Tibial artery (tissue), 4 donors: ENCODE data around the gene PPP6R3.
"Not testable (repeated sequence)": the region's sequence is repeated elsewhere in the genome, so short reads cannot be mapped to it uniquely, and the experiment has no call there.

Experiments
- DNase-seq, 2 donors: peaks; one replicate each; pipeline ENCODE4 v3.0.0-alpha.2; 2019
- H3K27ac ChIP-seq, 2 donors: fragments of 200-600 bp; sonication (generic) in 1 of 2; 1 replicate in 1 of 2; 2 replicates in 1 of 2; pipeline ENCODE4 v1.5.1; 2018 to 2019; ENCODE audit warnings: mild to moderate bottlenecking in 1 of 2
- H3K27me3 ChIP-seq, 2 donors: fragments of 200-600 bp; sonication (generic) in 1 of 2; one replicate each; pipeline versions ENCODE4 v1.5.1 to v1.6.0; 2016 to 2019
- H3K36me3 ChIP-seq, 3 donors: fragments of 200-600 bp; sonication (generic) in 2 of 3; one replicate each; pipeline ENCODE4 v1.5.1; 2016 to 2019; ENCODE audit warnings: mild to moderate bottlenecking in 2 of 3
- H3K4me1 ChIP-seq, 4 donors: fragments of 200-600 bp; sonication (generic) in 2 of 4; 1 replicate in 3 of 4; 2 replicates in 1 of 4; pipeline ENCODE4 v1.5.1; 2016 to 2019
- H3K4me3 ChIP-seq, 2 donors: fragments of 200-600 bp; sonication (generic) in 1 of 2; 1 replicate in 1 of 2; 2 replicates in 1 of 2; pipeline ENCODE4 v1.5.1; 2018 to 2019; ENCODE audit warnings: mild to moderate bottlenecking in 2 of 2
- H3K9me3 ChIP-seq, 3 donors: fragments of 200-600 bp; sonication (generic) in 1 of 3; one replicate each; pipeline ENCODE4 v1.5.1; 2016 to 2019
- CTCF ChIP-seq, 2 experiments: fragments of 200-600 bp in 1 of 2; fragments of 450-650 bp in 1 of 2; IDR thresholded peaks; one replicate each; pipeline ENCODE4 v1.5.1; 2017 to 2019; ENCODE audit warnings: antibody characterized with exemption in 2 of 2, mild to moderate bottlenecking in 1 of 2, moderate library complexity in 1 of 2
- intact Hi-C: fragments of 100-400 bp; cut with DNase I; formaldehyde crosslinking; loops from one replicate; pipeline ENCODE4 v1.15.0; 2023; ENCODE audit warnings: low total_unique reads

The PPP6R3 gene

GRCh38 chr11:68431984-68432645, 28.4 kb upstream of the PPP6R3 start:
- H3K4me1 ChIP-seq, result peaks cover 0 to 10% (median 7%) of the 10 kb centered on the region in 4 donors
- no peak overlapping the region for H3K27ac ChIP-seq
- no peaks in the 10 kb centered on the region for H3K27me3 ChIP-seq
- H3K36me3 ChIP-seq, result peaks cover 83 to 100% (median 89%) of the 10 kb centered on the region in 3 donors
- H3K4me3 ChIP-seq, result no peak overlapping the region
- peaks cover 6 to 14% (median 9%) of the 10 kb centered on the region in 3 donors for H3K9me3 ChIP-seq
- intact Hi-C loops, result no loop called here
- TF ChIP-seq CTCF (IDR thresholded peaks at IDR 0.05), result no peak
- DNase-seq, result no peak

- no peak for DNase-seq
- H3K27ac ChIP-seq, result no peak overlapping the region
- peaks cover 0 to 18% (median 14%) of the 10 kb centered on the region in 4 donors for H3K4me1 ChIP-seq
- no peaks in the 10 kb centered on the region for H3K27me3 ChIP-seq
- H3K9me3 ChIP-seq, result peaks cover 6 to 14% (median 9%) of the 10 kb centered on the region in 3 donors
- H3K36me3 ChIP-seq, result peaks cover 75 to 100% (median 87%) of the 10 kb centered on the region in 3 donors
- H3K4me3 ChIP-seq, result no peak overlapping the region
- intact Hi-C loops, result no loop called here
- no peak for TF ChIP-seq CTCF (IDR thresholded peaks at IDR 0.05)
Observed at GRCh38 chr11:68432874-68433273, 27.7 kb upstream of the PPP6R3 start.

GRCh38 chr11:68433541-68433940, 27.0 kb upstream of the PPP6R3 start:
- DNase-seq, result no peak
- Histone ChIP-seq H3K4me3 (no peak overlapping the region), H3K27me3 (no peaks in the 10 kb centered on the region), H3K27ac (no peak overlapping the region), H3K9me3 (peaks cover 6 to 14% (median 9%) of the 10 kb centered on the region in 3 donors), H3K4me1 (peaks cover 0 to 24% (median 14%) of the 10 kb centered on the region in 4 donors), H3K36me3 (peaks cover 72 to 100% (median 87%) of the 10 kb centered on the region in 3 donors)
- intact Hi-C loops, result no loop called here
- no peak for TF ChIP-seq CTCF (IDR thresholded peaks at IDR 0.05)

GRCh38 chr11:68434159-68434558, 26.4 kb upstream of the PPP6R3 start:
- DNase-seq, H3K27me3 ChIP-seq, H3K9me3 ChIP-seq, intact Hi-C loops, H3K4me3 ChIP-seq, H3K27ac ChIP-seq: not testable (repeated sequence)
- peaks cover 72 to 100% (median 87%) of the 10 kb centered on the region in 3 donors for H3K36me3 ChIP-seq
- H3K4me1 ChIP-seq, result peaks cover 0 to 24% (median 14%) of the 10 kb centered on the region in 4 donors

- Histone ChIP-seq H3K27me3 (no peaks in the 10 kb centered on the region), H3K4me3 (no peak overlapping the region), H3K9me3 (no peaks in the 10 kb centered on the region), H3K27ac (peak overlapping the region; percentile 62 to 68), H3K36me3 (peaks cover 60 to 100% (median 88%) of the 10 kb centered on the region in 3 donors), H3K4me1 (peaks cover 0 to 24% (median 14%) of the 10 kb centered on the region in 4 donors)
- TF ChIP-seq CTCF (IDR thresholded peaks at IDR 0.05), result no peak
- no peak for DNase-seq
- intact Hi-C loops, result no loop called here
Observed at GRCh38 chr11:68436162-68436888, 24.2 kb upstream of the PPP6R3 start.
